ENCODE data around the gene SLC30A9.

Gene SLC30A9

GRCh38 chr4:42008011-42008786 is 17.9 kb downstream of the SLC30A9 start:
- no peak for DNase-seq

- no peak for DNase-seq
Measured at GRCh38 chr4:42015438-42015837, 25.1 kb downstream of the SLC30A9 start.

- no peak for DNase-seq
Measured at GRCh38 chr4:42018451-42018850, 28.1 kb downstream of the SLC30A9 start.

- DNase-seq: no peak
Measured at GRCh38 chr4:42048394-42048793, 58.1 kb downstream of the SLC30A9 start.

GRCh38 chr4:42050516-42051249 is 60.4 kb downstream of the SLC30A9 start:
- DNase-seq: no peak

- DNase-seq: no peak
Measured at GRCh38 chr4:42066402-42066801, 76.1 kb downstream of the SLC30A9 start.

- no peak for DNase-seq
Measured at GRCh38 chr4:42067264-42067663, 76.9 kb downstream of the SLC30A9 start.

GRCh38 chr4:42070463-42070862 is 80.1 kb downstream of the SLC30A9 start:
- DNase-seq: no peak

GRCh38 chr4:42074294-42074693 is 84.0 kb downstream of the SLC30A9 start:
- no peak for DNase-seq

GRCh38 chr4:42078184-42078801 is 88.0 kb downstream of the SLC30A9 start:
- no peak for DNase-seq

- DNase-seq: no peak
Measured at GRCh38 chr4:42080306-42080705, 90.0 kb downstream of the SLC30A9 start.

- no peak for DNase-seq
Measured at GRCh38 chr4:42083816-42084215, 93.5 kb downstream of the SLC30A9 start.

- no peak for DNase-seq
Measured at GRCh38 chr4:42088386-42088785, 98.1 kb downstream of the SLC30A9 start.

- no peak for DNase-seq
Measured at GRCh38 chr4:42101446-42101975, 111.2 kb downstream of the SLC30A9 start.

GRCh38 chr4:42104521-42104920 is 114.2 kb downstream of the SLC30A9 start:
- DNase-seq: no peak

GRCh38 chr4:42112846-42113245 is 122.5 kb downstream of the SLC30A9 start:
- no peak for DNase-seq

GRCh38 chr4:42119886-42120285 is 129.6 kb downstream of the SLC30A9 start:
- no peak for DNase-seq

- no peak for DNase-seq
Measured at GRCh38 chr4:42122237-42122636, 131.9 kb downstream of the SLC30A9 start.

- DNase-seq: no peak
Measured at GRCh38 chr4:42123071-42123644, 132.8 kb downstream of the SLC30A9 start.

- no peak for DNase-seq
Measured at GRCh38 chr4:42132099-42132498, 141.8 kb downstream of the SLC30A9 start.

- no peak for DNase-seq
Measured at GRCh38 chr4:42133006-42133405, 142.7 kb downstream of the SLC30A9 start.

- DNase-seq: no peak
Measured at GRCh38 chr4:42136371-42136770, 146.0 kb downstream of the SLC30A9 start.
